ACC112 (cell line): ENCODE measurements around the gene GFRA3.
"Not testable (repeated sequence)": the region's sequence is repeated elsewhere in the genome, so short reads cannot be mapped to it uniquely, and the experiment has no call there.

Source experiments
- H2AFZ ChIP-seq: fragments of 200-600 bp; sonication (generic); one replicate; pipeline ENCODE4 v1.6.0; 2017; ENCODE audit warnings: antibody characterized with exemption, low read length; ENCODE audit not compliant: unreplicated experiment
- H3K27ac ChIP-seq: fragments of 200-600 bp; sonication (generic); 2 replicates; pipeline ENCODE4 v1.5.1; 2014; ENCODE audit warnings: low read depth, mild to moderate bottlenecking, antibody characterized with exemption, low read length, moderate library complexity
- H3K27me3 ChIP-seq: fragments of 200-600 bp; sonication (generic); 2 replicates; pipeline ENCODE4 v1.6.1; 2014; ENCODE audit warnings: mild to moderate bottlenecking, antibody characterized with exemption, low read length, moderate library complexity, mixed read lengths; ENCODE audit not compliant: insufficient read depth
- H3K36me3 ChIP-seq: fragments of 200-600 bp; sonication (generic); 2 replicates; pipeline ENCODE4 v1.6.1; 2016; ENCODE audit warnings: mild to moderate bottlenecking, antibody characterized with exemption, low read length, moderate library complexity, mixed read lengths; ENCODE audit not compliant: insufficient read depth
- H3K4me1 ChIP-seq: fragments of 200-600 bp; sonication (generic); one replicate; pipeline ENCODE4 v1.6.1; 2016; ENCODE audit warnings: low read length, mixed read lengths; ENCODE audit not compliant: insufficient read depth, unreplicated experiment, control insufficient read depth
- H3K4me3 ChIP-seq: fragments of 200-600 bp; sonication (generic); 2 replicates; pipeline ENCODE4 v1.5.1; 2014; ENCODE audit warnings: mild to moderate bottlenecking, low read depth, low read length
- H3K79me2 ChIP-seq: fragments of 200-600 bp; sonication (generic); one replicate; pipeline ENCODE4 v1.6.0; 2016; ENCODE audit warnings: low read length; ENCODE audit not compliant: control insufficient read depth, unreplicated experiment, insufficient read depth

Gene GFRA3, protein sequence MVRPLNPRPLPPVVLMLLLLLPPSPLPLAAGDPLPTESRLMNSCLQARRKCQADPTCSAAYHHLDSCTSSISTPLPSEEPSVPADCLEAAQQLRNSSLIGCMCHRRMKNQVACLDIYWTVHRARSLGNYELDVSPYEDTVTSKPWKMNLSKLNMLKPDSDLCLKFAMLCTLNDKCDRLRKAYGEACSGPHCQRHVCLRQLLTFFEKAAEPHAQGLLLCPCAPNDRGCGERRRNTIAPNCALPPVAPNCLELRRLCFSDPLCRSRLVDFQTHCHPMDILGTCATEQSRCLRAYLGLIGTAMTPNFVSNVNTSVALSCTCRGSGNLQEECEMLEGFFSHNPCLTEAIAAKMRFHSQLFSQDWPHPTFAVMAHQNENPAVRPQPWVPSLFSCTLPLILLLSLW

GRCh38 chr5:138274189-138274853, at the start of gene GFRA3:
TSS of gene GFRA3 (minus strand) at chr5:138274621. CDS start at chr5:138274424, 197 bp downstream.
- Histone ChIP-seq H3K27me3 (peaks cover 20% of the 10 kb centered on the region), H3K27ac (no peak within 1 kb of the TSS), H3K79me2 (no peaks in the 10 kb centered on the region), H3K4me3 (peak within 1 kb of the TSS; percentile 62), H2AFZ (no peak within 1 kb of the TSS), H3K36me3 (no peaks in the 10 kb centered on the region), H3K4me1 (no peaks in the 10 kb centered on the region)

DNA sequence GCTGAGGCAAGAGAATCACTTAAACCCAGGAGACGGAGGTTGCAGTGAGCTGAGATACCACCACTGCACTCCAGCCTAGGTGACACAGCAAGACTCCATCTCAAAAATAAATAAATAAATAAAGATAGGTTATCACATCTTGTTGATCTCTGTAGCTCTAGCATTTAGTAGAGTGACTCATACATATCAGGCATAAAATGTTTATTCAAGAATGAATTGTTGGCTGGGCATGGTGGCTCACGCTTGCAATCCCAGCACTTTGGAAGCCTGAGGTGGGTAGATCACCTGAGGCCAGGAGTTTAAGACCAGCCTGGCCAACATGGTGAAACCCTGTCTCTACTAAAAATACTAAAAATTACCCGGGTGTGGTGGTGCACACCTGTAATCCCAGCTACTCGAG, 43.8 kb upstream of the GFRA3 start:
- H3K4me1 ChIP-seq = not testable (repeated sequence)

GRCh38 chr5:138316355-138316754, 41.9 kb upstream of the GFRA3 start:
- H2AFZ ChIP-seq = no peak overlapping the region
- H3K4me1 ChIP-seq = no peaks in the 10 kb centered on the region
- no peaks in the 10 kb centered on the region for H3K27me3 ChIP-seq
- no peak overlapping the region for H3K4me3 ChIP-seq
- peaks cover 12% of the 10 kb centered on the region; the same call in 1 of the 2 replicates for H3K36me3 ChIP-seq
- H3K27ac ChIP-seq = no peak overlapping the region
- H3K79me2 ChIP-seq = no peaks in the 10 kb centered on the region

More for the DNA sequence above, 43.8 kb upstream of the GFRA3 start:
- not testable (repeated sequence) for H3K27me3 ChIP-seq, H3K4me3 ChIP-seq, H2AFZ ChIP-seq, H3K27ac ChIP-seq, H3K79me2 ChIP-seq, H3K36me3 ChIP-seq

DNA sequence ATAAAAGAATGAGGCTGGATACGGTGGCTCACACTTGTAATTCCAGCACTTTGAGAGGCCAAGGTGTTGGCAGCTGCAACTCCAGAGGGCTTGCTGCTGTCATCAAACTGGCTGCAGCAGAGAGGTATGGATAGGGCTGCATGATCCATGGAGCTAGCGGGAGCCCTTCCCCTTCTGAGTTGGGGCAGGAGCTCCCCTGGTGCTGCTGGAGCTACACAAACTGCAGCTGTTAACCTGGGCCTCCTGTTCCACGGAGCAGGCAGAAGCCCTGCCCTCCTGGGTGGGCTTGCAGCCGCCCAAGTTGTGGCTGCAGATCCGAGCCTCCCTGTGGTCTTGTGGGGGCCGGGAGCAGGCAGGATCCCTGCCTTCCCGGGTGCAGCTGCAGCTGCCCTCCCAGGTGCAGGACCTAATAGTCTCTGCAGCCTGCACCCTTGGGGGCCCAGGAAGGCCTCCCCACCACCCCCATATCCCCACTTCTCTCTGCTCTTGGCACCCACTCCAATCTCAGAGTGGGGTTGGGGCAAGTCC, 41.4 kb upstream of the GFRA3 start:
- no peak overlapping the region for H3K4me3 ChIP-seq
- H2AFZ ChIP-seq = no peak overlapping the region
- H3K79me2 ChIP-seq = no peaks in the 10 kb centered on the region
- H3K27me3 ChIP-seq = no peaks in the 10 kb centered on the region
- peaks cover 12% of the 10 kb centered on the region; the same call in 1 of the 2 replicates for H3K36me3 ChIP-seq
- no peak overlapping the region for H3K27ac ChIP-seq
- H3K4me1 ChIP-seq = no peaks in the 10 kb centered on the region

DNA sequence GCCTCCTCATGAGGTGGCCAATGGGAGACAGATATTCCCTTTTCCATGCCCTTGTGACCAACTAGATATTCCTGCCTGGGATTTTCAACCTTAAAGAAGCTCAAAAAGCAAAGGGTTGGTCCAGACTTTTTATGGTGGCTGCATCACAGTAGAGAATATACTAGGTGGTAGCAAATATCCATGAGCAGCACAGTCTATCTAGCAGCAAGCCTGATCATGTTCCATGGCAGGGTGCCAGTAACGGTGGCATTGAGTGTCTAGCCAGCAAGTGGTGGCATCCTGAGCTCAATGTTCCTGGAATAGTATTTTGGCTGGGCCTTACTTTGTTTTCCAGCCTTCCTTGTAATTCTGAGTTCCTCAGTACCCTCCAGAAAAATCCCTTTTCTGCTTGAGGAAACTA, 31.4 kb upstream of the GFRA3 start:
- H3K36me3 ChIP-seq = no peaks in the 10 kb centered on the region
- no peaks in the 10 kb centered on the region for H3K27me3 ChIP-seq
- no peak overlapping the region for H3K27ac ChIP-seq
- no peaks in the 10 kb centered on the region for H3K79me2 ChIP-seq
- H3K4me1 ChIP-seq = no peaks in the 10 kb centered on the region
- H3K4me3 ChIP-seq = no peak overlapping the region
- no peak overlapping the region for H2AFZ ChIP-seq

GRCh38 chr5:138303372-138303771, 29.0 kb upstream of the GFRA3 start:
- no peaks in the 10 kb centered on the region for H3K27me3 ChIP-seq
- no peaks in the 10 kb centered on the region for H3K36me3 ChIP-seq
- H3K79me2 ChIP-seq = no peaks in the 10 kb centered on the region
- H2AFZ ChIP-seq = no peak overlapping the region
- H3K4me1 ChIP-seq = no peaks in the 10 kb centered on the region
- no peak overlapping the region for H3K4me3 ChIP-seq
- no peak overlapping the region for H3K27ac ChIP-seq

DNA sequence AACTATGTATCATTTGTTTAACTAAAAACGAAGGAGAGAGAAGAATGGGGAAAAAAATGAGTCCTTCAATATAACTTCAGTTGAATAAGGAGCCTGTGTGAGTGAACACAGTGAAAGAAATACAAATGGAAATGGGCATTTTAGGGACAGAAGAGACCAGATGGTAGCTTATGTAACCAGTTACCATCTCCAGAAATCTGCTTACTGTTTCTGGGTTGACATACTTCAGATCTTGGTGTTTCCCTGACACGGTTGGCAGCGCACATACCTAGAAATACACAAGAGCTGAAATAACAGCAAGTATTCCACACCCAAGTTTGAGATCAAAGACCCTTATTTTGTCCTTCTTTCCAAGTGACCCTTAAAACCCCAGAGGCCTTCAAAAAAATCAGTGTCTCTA, 14.9 kb upstream of the GFRA3 start:
- no peaks in the 10 kb centered on the region for H3K4me1 ChIP-seq
- H3K27me3 ChIP-seq = no peaks in the 10 kb centered on the region
- H3K79me2 ChIP-seq = no peaks in the 10 kb centered on the region
- H3K4me3 ChIP-seq = no peak overlapping the region
- H2AFZ ChIP-seq = no peak overlapping the region
- 0 out of 2 replicates have a peak, but pooled peaks cover 2% of the 10 kb centered on the region for H3K36me3 ChIP-seq
- H3K27ac ChIP-seq = no peak overlapping the region

DNA sequence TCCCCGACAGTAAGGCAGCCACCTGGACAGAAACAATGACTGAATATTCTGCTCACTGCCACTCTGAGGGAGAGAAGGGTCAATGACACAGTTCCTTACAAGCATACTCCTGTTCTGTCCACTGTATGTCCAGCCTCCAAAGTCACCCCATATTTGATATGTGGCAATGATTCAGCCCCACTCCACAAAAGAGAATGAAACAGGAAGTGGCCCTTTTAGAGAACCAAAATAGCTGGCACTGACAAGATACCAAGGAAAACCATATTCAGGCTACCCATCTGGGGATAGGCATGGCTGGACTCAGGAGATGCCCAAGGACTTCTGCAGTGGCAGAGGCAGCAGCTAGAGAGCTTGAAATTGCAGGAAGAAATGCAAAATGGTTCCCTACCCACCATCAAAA, 12.8 kb upstream of the GFRA3 start:
- H3K79me2 ChIP-seq = no peaks in the 10 kb centered on the region
- H2AFZ ChIP-seq = no peak overlapping the region
- H3K36me3 ChIP-seq = 0 out of 2 replicates have a peak, but pooled peaks cover 2% of the 10 kb centered on the region
- no peak overlapping the region for H3K27ac ChIP-seq
- H3K4me1 ChIP-seq = no peaks in the 10 kb centered on the region
- no peak overlapping the region for H3K4me3 ChIP-seq
- no peaks in the 10 kb centered on the region for H3K27me3 ChIP-seq

GRCh38 chr5:138282920-138283742, 8.7 kb upstream of the GFRA3 start:
- no peak overlapping the region for H3K27ac ChIP-seq
- no peak overlapping the region for H3K4me3 ChIP-seq
- H3K27me3 ChIP-seq = no peaks in the 10 kb centered on the region
- H3K79me2 ChIP-seq = no peaks in the 10 kb centered on the region
- H2AFZ ChIP-seq = no peak overlapping the region
- H3K36me3 ChIP-seq = 0 out of 2 replicates have a peak, but pooled peaks cover 2% of the 10 kb centered on the region
- no peaks in the 10 kb centered on the region for H3K4me1 ChIP-seq

- Histone ChIP-seq H3K27me3 (no peaks in the 10 kb centered on the region), H3K4me1 (no peaks in the 10 kb centered on the region), H3K79me2 (no peaks in the 10 kb centered on the region), H2AFZ (no peak overlapping the region), H3K27ac (no peak overlapping the region), H3K36me3 (0 out of 2 replicates have a peak, but pooled peaks cover 2% of the 10 kb centered on the region), H3K4me3 (no peak overlapping the region)
Observed at GRCh38 chr5:138280915-138281314, 6.5 kb upstream of the GFRA3 start.
